ENCODE data around the gene MANF.
"Not testable (repeated sequence)": the region's sequence is repeated elsewhere in the genome, so short reads cannot be mapped to it uniquely, and the experiment has no call there.

The MANF gene

DNA sequence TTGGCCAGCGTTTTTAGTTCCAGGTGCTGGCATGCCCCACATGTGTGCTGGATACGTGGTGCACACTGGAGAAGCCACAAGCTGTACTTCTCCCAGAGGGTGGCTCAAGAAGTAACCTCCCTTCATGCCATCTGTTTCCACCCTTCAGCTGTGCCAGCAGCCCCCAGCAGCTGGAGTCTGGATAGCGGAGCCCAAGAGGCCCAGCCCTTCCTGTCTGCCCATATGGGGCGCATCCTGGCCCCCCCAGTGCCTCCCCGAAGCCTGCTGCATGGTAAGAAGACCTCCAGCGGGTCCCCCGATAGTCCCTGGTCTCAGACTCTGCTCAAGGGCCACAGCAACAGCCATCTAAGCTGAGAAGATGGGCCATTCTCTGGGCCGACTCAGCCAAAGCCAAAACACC, 5.8 kb upstream of the MANF start:
- no peak overlapping the region for H3K9ac ChIP-seq (ENCODE audit: low read depth, low read length)
- no peaks in the 10 kb centered on the region for H3K9me3 ChIP-seq (ENCODE audit: control insufficient read depth, insufficient read depth, low read length)
- peaks cover 7% of the 10 kb centered on the region; the same call in 1 of the 2 replicates for H3K36me3 ChIP-seq (ENCODE audit: insufficient read depth, low read length)
- H3K4me1 ChIP-seq (ENCODE audit: insufficient read depth, low read length), result no peaks in the 10 kb centered on the region; the same call in 1 of the 2 replicates

DNA sequence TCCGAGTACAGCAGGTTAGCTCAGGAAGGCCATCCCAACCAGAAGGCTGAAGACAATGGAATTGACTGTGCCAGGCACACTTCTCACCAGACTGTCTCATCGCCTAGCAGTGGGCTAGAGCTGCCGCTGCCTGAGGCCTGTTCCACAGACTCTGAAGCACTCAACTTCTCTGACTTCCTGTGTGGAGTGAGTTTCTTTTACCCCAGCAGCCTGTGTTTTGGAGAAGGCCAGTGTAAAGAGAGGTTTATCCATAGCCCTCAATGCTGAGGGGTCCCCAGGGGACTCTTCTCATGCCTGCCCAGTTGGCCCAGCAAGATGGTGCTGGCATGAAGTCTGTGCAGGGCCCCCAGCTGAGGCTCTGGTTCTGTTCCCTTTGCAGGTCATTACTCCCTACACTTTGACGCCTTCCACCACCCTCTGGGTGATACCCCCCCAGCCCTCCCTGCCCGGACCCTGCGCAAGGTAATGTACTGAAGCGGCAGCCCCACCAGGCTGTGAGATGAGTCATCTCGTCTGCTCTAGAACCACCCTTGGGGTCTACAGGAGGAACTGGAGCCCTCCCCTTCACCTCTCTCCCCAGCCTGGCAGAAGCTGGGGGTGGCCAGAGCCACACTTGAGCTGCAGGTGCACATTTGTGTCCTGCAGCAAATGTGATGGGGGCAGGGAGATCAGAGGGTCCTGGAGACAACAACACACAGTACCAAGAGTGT, 5.2 kb upstream of the MANF start:
- H3K9me3 ChIP-seq (ENCODE audit: control insufficient read depth, insufficient read depth, low read length), result no peaks in the 10 kb centered on the region
- H3K4me1 ChIP-seq (ENCODE audit: insufficient read depth, low read length), result no peaks in the 10 kb centered on the region; the same call in 1 of the 2 replicates
- peaks cover 2% of the 10 kb centered on the region; the same call in 1 of the 2 replicates for H3K36me3 ChIP-seq (ENCODE audit: insufficient read depth, low read length)
- H3K9ac ChIP-seq (ENCODE audit: low read depth, low read length), result no peak overlapping the region

DNA sequence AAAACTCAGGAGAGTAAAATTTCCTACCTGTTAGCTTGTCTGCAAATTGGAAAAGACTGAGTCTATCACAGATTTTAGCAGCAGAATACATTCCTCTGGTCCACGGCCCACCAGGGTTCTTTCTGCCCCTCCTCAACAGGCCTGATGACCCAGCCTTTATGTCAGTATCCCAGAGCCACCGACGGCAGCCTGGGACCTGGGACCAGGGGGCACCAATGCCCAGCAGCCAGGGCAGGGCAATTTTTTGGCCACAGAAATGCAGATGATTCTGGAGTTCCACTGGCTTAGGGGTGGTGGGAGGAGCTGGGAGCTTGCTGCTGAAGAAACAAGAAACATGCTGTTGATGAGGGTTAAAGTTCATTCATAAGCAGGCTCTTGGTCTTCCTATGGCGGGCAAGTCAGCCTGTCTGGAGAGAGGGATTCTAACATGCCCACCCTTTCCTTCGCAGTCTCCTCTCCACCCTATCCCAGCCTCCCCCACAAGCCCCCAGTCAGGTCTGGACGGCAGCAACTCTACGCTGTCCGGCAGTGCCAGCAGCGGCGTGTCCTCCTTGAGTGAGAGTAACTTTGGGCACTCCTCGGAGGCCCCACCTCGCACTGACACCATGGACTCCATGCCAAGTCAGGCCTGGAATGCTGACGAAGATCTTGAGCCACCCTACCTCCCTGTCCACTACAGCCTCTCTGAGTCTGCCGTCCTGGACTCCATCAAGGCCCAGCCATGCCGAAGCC, 4.3 kb upstream of the MANF start:
- H3K9ac ChIP-seq (ENCODE audit: low read depth, low read length), result no peak overlapping the region
- no peaks in the 10 kb centered on the region for H3K36me3 ChIP-seq (ENCODE audit: insufficient read depth, low read length)
- H3K4me1 ChIP-seq (ENCODE audit: insufficient read depth, low read length), result no peaks in the 10 kb centered on the region; the same call in 1 of the 2 replicates
- no peaks in the 10 kb centered on the region for H3K9me3 ChIP-seq (ENCODE audit: control insufficient read depth, insufficient read depth, low read length)

DNA sequence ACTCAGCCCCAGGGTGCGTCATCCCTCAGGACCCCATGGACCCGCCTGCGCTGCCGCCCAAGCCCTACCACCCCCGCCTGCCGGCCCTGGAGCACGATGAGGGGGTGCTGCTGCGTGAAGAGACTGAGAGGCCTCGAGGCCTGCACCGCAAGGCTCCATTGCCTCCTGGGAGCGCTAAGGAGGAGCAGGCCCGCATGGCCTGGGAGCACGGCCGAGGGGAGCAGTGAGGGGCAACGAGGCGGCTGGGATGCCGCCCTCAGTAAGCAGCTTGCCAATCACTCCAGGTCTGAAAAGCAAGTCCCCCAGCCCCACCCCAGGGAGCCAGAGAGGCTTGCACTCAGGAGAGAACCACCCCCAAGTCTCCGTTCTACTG, 3.8 kb upstream of the MANF start:
- Histone ChIP-seq H3K36me3 (ENCODE audit: insufficient read depth, low read length) (peaks cover 1% of the 10 kb centered on the region; the same call in 1 of the 2 replicates), H3K4me1 (ENCODE audit: insufficient read depth, low read length) (peaks cover under 1% of the 10 kb centered on the region), H3K9ac (ENCODE audit: low read depth, low read length) (no peak overlapping the region), H3K9me3 (ENCODE audit: control insufficient read depth, insufficient read depth, low read length) (no peaks in the 10 kb centered on the region)

DNA sequence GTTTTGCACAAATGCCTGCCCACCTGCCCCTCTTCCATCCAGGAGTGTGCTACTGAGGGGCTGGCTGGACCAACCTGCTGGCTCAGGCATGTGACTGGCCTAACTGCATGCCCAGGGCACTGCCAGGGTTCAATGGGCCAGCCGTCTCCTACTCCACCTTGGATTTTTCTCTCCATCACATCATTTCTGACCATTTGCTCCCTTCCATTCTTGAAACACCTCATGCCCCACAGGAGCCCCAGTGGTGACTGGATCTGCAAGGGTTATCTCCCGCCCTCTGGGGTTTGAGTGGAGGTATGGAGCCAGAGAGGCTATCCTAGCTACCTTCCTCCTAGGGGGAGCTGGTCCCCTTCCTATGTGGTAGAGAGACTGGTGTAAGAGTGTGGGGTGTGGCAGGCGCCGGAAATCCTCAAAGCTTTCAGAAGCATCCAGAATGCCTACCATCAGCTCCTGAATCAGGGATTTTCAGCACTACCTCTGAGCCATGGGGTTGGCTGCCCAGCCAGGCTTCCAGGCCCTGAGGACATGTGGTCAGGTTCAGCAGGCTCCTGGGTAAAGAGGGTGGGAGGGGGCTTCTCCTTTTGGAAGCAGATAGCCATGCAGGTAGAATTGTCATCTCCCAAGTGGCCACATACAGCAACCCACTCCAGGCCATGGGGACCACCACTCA, 2.9 kb upstream of the MANF start:
- Histone ChIP-seq H3K9me3 (ENCODE audit: control insufficient read depth, insufficient read depth, low read length) (no peaks in the 10 kb centered on the region), H3K9ac (ENCODE audit: low read depth, low read length) (no peak overlapping the region), H3K4me1 (ENCODE audit: insufficient read depth, low read length) (peaks cover 4% of the 10 kb centered on the region), H3K36me3 (ENCODE audit: insufficient read depth, low read length) (peaks cover 7% of the 10 kb centered on the region)

DNA sequence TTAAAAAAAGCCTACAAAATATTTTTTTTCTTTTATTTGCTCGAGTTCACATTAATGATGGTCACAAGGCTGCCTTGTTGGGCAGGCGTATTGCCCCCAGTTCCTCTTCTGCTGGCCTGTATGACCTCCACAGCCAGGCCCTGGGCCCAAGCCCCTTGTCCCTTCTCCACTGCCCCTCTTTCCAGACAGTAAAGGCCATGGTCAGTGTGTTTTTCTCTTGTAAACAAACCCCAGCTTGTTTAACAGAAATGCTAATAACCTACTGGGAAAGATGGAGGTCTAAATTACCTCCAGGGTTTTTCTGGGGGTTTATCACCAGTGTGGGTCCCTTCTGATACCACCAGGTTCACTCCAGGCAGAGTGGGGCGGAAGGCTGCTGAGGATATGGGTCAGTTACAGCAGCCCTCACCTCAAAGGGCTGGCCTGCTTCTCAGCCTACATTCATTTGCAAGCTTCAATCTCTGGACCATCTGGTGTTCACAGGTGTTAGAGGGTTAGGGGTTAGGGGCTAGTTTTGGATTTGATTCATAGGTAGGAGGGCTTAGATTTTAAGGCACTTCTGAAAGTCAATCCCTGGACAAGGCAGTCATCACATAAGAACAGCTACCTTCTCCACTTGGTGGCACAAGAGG, 2.0 kb upstream of the MANF start:
- peaks cover 4% of the 10 kb centered on the region for H3K4me1 ChIP-seq (ENCODE audit: insufficient read depth, low read length)
- peaks cover 8% of the 10 kb centered on the region for H3K36me3 ChIP-seq (ENCODE audit: insufficient read depth, low read length)
- H3K9me3 ChIP-seq (ENCODE audit: control insufficient read depth, insufficient read depth, low read length), result no peaks in the 10 kb centered on the region
- H3K9ac ChIP-seq (ENCODE audit: low read depth, low read length), result no peak overlapping the region

DNA sequence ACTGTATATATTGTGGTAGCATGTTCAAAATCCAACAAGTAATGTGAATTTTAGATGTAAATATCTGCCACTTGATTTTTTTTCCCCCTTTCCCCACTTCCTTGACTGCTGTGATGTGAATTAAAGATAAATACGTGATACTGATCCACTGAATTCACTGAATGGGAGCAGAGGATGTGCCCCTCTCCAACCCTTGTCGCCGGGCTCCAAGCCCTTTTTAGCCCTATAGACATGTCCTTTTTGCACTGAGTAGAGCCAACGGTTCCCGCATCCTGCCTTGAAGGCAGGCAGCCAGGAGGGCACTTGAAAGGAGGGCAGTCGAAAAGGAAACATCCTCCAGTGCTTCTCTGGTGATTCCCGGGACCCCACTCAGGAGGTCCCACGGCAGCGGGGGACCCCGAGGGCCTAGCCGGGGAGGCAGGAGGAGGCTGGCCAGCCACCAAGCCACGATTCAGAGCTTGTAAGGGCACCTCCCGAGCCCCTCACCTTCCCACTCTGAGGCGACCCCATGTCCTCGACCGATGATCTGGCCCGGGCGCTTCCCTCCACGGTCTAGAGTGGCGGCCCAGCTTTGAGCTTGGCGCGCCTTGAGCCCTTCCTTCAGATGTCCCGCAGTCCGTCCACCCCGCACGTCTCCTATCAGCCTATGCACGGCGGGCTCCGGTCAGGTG, 901 bp upstream of the MANF start:
- Histone ChIP-seq H3K36me3 (ENCODE audit: insufficient read depth, low read length) (peaks cover 12% of the 10 kb centered on the region), H3K4me1 (ENCODE audit: insufficient read depth, low read length) (peaks cover 4% of the 10 kb centered on the region), H3K9ac (ENCODE audit: low read depth, low read length) (peak overlapping the region; percentile 62), H3K9me3 (ENCODE audit: control insufficient read depth, insufficient read depth, low read length) (no peaks in the 10 kb centered on the region)

DNA sequence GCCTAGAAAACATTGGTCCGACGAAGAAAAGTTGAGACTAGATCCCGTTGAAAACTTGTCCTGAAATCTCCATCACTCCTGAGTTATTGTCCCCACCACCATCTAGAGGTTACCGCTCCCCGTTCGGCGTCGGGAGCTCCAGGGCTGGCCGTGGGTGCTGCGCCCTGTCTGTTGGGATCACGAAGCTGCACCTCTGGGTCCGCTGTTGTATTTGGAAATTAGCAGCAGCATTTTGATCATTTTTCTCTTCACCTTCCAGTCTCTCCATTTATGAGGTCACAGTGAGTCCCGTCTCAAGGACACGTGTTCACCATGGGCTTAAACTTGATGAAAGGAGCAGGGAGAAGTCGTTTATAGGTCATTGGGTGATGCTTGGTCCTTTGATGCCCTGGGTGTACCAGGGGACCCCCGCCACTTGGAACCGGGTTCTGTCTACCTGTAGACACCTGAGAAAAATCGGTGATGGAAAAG, 565 bp downstream of the MANF start:
- Histone ChIP-seq H3K4me1 (ENCODE audit: insufficient read depth, low read length) (peaks cover 4% of the 10 kb centered on the region), H3K9ac (ENCODE audit: low read depth, low read length) (peak overlapping the region; percentile 81), H3K36me3 (ENCODE audit: insufficient read depth, low read length) (peaks cover 19% of the 10 kb centered on the region), H3K9me3 (ENCODE audit: control insufficient read depth, insufficient read depth, low read length) (0 out of 2 replicates have a peak, but pooled peaks cover 5% of the 10 kb centered on the region)

DNA sequence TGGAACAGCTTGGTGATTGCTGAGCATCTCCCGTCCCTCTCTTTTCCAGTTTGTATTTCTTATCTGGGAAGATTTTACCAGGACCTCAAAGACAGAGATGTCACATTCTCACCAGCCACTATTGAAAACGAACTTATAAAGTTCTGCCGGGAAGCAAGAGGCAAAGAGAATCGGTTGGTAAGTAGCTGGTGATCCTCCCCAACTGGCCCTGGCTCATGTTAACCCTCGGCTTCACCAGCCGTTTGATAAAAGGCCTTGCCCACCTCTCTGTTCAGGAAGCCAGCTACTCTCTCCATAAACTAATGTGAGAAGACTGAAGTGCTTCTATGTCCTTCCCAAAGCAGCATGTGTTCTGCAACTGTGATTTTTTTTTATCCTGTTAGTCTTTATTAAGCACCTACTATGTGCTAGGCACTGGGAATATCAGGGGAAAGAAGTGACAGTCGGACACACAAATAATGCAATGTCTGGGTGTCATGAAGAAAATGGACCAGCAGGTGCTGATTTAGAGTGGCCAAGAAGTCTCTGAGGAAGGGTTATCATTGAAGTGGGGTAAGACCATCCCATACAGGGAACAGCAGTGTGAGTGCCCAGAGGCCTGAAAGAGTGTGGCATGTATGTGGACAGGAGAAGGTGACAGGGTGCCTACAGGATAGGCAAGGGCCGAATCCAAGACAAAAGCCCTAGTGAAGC, 1.2 kb downstream of the MANF start:
- Histone ChIP-seq H3K9me3 (ENCODE audit: control insufficient read depth, insufficient read depth, low read length) (0 out of 2 replicates have a peak, but pooled peaks cover 5% of the 10 kb centered on the region), H3K36me3 (ENCODE audit: insufficient read depth, low read length) (peaks cover 19% of the 10 kb centered on the region), H3K9ac (ENCODE audit: low read depth, low read length) (peak overlapping the region; percentile 81), H3K4me1 (ENCODE audit: insufficient read depth, low read length) (peaks cover 4% of the 10 kb centered on the region)

DNA sequence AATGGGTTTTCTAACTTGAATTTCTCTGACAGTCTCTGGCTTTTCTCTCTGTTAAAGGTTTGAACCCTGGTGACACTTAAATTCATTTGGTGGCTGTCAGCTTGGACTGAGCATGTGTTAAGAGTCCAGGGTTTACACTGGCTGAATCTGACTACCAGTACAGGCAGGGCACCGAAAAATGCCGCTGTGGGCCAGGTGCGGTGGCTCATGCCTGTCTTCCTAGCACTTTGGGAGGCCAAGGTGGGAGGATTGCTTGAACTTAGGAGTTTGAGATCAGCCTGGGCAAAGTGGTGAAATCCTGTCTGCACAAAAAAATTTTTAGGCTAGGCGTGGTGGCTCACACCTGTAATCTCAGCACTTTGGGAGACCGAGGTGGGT, 1.8 kb downstream of the MANF start:
- 0 out of 2 replicates have a peak, but pooled peaks cover 5% of the 10 kb centered on the region for H3K9me3 ChIP-seq (ENCODE audit: control insufficient read depth, insufficient read depth, low read length)
- H3K4me1 ChIP-seq (ENCODE audit: insufficient read depth, low read length), result peaks cover 4% of the 10 kb centered on the region
- H3K9ac ChIP-seq (ENCODE audit: low read depth, low read length), result 0 out of 2 replicates have a peak overlapping the region, but pooled peaks have one; percentile 81
- H3K36me3 ChIP-seq (ENCODE audit: insufficient read depth, low read length), result peaks cover 19% of the 10 kb centered on the region

DNA sequence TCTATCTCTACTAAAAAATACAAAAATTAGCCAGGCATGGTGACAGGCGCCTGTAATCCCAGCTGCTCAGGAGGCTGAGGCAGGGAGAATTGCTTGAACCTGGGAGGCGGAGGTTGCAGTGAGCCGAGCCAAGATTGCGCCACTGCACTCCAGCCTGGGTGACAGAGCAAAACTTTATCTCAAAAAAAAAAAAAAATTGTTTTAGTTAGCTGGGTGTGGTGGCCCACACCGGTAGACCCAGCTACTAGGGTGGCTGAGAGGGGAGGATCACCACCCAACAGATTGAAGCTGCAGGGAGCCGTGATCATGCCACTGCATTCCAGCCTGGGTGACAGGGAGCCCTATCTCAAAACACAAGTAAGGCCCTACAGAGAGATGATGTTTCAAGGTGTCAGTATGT, 2.2 kb downstream of the MANF start:
- H3K9ac ChIP-seq (ENCODE audit: low read depth, low read length); H3K4me1 ChIP-seq (ENCODE audit: insufficient read depth, low read length); H3K9me3 ChIP-seq (ENCODE audit: control insufficient read depth, insufficient read depth, low read length): not testable (repeated sequence)
- H3K36me3 ChIP-seq (ENCODE audit: insufficient read depth, low read length), result peaks cover 19% of the 10 kb centered on the region

DNA sequence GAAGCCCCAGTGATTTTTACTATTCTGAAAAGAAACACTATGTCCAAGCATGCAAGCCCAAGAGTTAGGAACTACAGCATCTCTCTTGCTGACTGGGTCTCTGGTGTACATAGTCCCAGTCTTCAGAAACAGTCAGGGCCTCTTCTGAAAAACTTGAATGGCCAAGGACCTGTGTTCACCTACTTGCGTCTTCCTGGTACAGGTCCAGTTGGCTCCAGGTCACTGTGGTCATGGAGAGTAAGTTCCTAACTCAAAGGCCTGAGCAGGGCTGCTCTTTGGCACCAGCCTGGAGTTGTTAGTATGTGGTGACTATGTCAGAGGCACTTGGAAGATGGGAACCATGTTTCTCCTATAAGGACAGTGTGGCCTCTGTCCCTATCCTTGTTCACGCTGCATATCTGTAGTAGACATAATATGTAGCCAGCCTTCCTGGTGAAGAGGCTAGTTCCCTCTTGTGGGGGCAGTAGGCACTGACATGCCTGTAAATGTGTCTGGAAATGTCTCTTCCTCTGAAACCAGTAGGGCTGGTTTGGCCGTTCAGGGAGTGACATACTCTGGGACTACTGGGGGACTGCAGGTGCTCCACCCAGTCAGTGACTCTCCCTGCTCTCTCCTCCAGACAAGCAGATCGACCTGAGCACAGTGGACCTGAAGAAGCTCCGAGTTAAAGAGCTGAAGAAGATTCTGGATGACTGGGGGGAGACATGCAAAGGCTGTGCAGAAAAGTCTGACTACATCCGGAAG, 3.4 kb downstream of the MANF start:
- Histone ChIP-seq H3K36me3 (ENCODE audit: insufficient read depth, low read length) (peaks cover 27% of the 10 kb centered on the region), H3K9me3 (ENCODE audit: control insufficient read depth, insufficient read depth, low read length) (peaks cover 8% of the 10 kb centered on the region; the same call in 1 of the 2 replicates), H3K4me1 (ENCODE audit: insufficient read depth, low read length) (peaks cover 4% of the 10 kb centered on the region), H3K9ac (ENCODE audit: low read depth, low read length) (no peak overlapping the region)
